K562 (cell line): Measurements from ENCODE around the gene CACNA1E. TPM values are rescaled to one million over a fixed set of nuclear protein-coding genes. Genes with fewer than 3 reads are reported as not detected.
A peak's percentile ranks its signal among the peaks of the same experiment; 100 is the strongest.

Experiments used
- ATAC-seq: fragments of 200-7000 bp; cut with Tn5 transposase; 3 replicates; pipeline ENCODE4 v1.9.1; 2020; ENCODE audit warnings: moderate library complexity
- BruUV-seq: library from RNA; stranded (reverse); fragments of 400-500 nt; replicated peaks from 2 replicates; lab custom pipeline; 2021; lab: Mats Ljungman, UMichigan
- CTCF ChIA-PET: fragments of 300-600 bp; formaldehyde crosslinking; extraction: SDS; loops from one replicate; lab custom pipeline; 2021; ENCODE audit warnings: low intra/inter-chr PET ratio; lab: Yijun Ruan, JAX
- POLR2A ChIA-PET: fragments of 300-600, 350-650 bp; sonication (Branson Sonifier 250); formaldehyde crosslinking; extraction: SDS; loops from one replicate; lab custom pipeline; 2021; ENCODE audit warnings: antibody characterized with exemption, inconsistent platforms; lab: Yijun Ruan, JAX
- DNase-seq, 4 experiments: peaks; one replicate each; pipeline versions ENCODE4 v3.0.0 to v3.0.0-alpha.2; 2011 to 2018; ENCODE audit warnings: low spot score in 3 of 4, mixed read lengths in 3 of 4; ENCODE audit errors: extremely low read depth in 1 of 4
- FAIRE-seq: peaks from 2 replicates; lab custom pipeline; 2011; peaks lifted over from hg19 to GRCh38; lab: Jason Lieb, UNC
- H2AFZ ChIP-seq: 2 replicates; pipeline ENCODE4 v1.6.0; 2011; ENCODE audit warnings: low read depth, low read length, control low read depth, inconsistent platforms
- H3K27ac ChIP-seq: fragments of 200-600 bp; 3 replicates; pipeline ENCODE4 v1.8.0; 2011; ENCODE audit warnings: low read depth, mild to moderate bottlenecking, control low read depth, inconsistent platforms, low read length, moderate library complexity, mixed read lengths; ENCODE audit errors: extremely low read depth
- H3K27me3 ChIP-seq, 2 experiments: fragments of 300-600 bp in 1 of 2; 2 replicates in 1 of 2; 3 replicates in 1 of 2; pipeline versions ENCODE4 v1.6.0 to v1.8.0; 2011; ENCODE audit warnings: inconsistent platforms in 2 of 2, low read length in 2 of 2, mild to moderate bottlenecking in 1 of 2, mixed read lengths in 1 of 2, moderate library complexity in 1 of 2; ENCODE audit not compliant: control insufficient read depth in 2 of 2, insufficient read depth in 2 of 2
- H3K36me3 ChIP-seq: fragments of 300-600 bp; 3 replicates; pipeline ENCODE4 v1.8.0; 2011; ENCODE audit warnings: mild to moderate bottlenecking, low read length, inconsistent platforms; ENCODE audit not compliant: control insufficient read depth, insufficient read depth
- H3K4me1 ChIP-seq, 2 experiments: fragments of 200-600 bp in 1 of 2; replicated peaks in 1 of 2; 2 replicates in 1 of 2; 3 replicates in 1 of 2; pipeline versions ENCODE4 v1.5.1 to v1.8.0; 2011; ENCODE audit warnings: inconsistent platforms in 2 of 2, low read length in 2 of 2, mild to moderate bottlenecking in 1 of 2, mixed read lengths in 1 of 2, moderate library complexity in 1 of 2; ENCODE audit not compliant: control insufficient read depth in 2 of 2, insufficient read depth in 2 of 2
- H3K4me2 ChIP-seq: 2 replicates; pipeline ENCODE4 v1.6.1; 2011; ENCODE audit warnings: low read length, control low read depth, inconsistent platforms, mixed read lengths; ENCODE audit not compliant: insufficient read depth
- H3K4me3 ChIP-seq: fragments of 200-600 bp; sonication (generic), shearing (Covaris generic); 2 replicates; pipeline ENCODE4 v1.5.1; 2016; ENCODE audit warnings: control low read depth, inconsistent platforms
- H3K79me2 ChIP-seq: fragments of 200-600 bp; 3 replicates; pipeline ENCODE4 v1.8.0; 2011; ENCODE audit warnings: low read length, inconsistent platforms; ENCODE audit not compliant: control insufficient read depth, insufficient read depth
- H3K9ac ChIP-seq, 2 experiments: 2 replicates each; pipeline versions ENCODE4 v1.6.0 to v1.6.1; 2011; ENCODE audit warnings: low read depth in 2 of 2, low read length in 2 of 2, control low read depth in 1 of 2, inconsistent platforms in 1 of 2, mild to moderate bottlenecking in 1 of 2, mixed read lengths in 1 of 2; ENCODE audit not compliant: insufficient read depth in 1 of 2
- H3K9me1 ChIP-seq: one replicate; pipeline ENCODE4 v1.6.0; 2011; ENCODE audit warnings: inconsistent platforms, mild to moderate bottlenecking, low read length, moderate library complexity; ENCODE audit not compliant: control insufficient read depth, insufficient read depth
- H3K9me3 ChIP-seq: replicated peaks from 2 replicates; pipeline ENCODE4 v1.5.1; 2011; ENCODE audit warnings: low read depth, low read length, inconsistent platforms; ENCODE audit not compliant: control insufficient read depth, insufficient read depth
- H4K20me1 ChIP-seq: replicated peaks from 2 replicates; pipeline ENCODE4 v1.6.1; 2011; ENCODE audit warnings: low read length, inconsistent platforms, mixed read lengths; ENCODE audit not compliant: control insufficient read depth, insufficient read depth
- CBFA2T2 ChIP-seq: fragments of 450-650 bp; conservative IDR thresholded peaks from 2 replicates; pipeline ENCODE4 v1.6.1; 2017; ENCODE audit warnings: mild to moderate bottlenecking
- DDX20 ChIP-seq: fragments of 450-650 bp; IDR thresholded peaks from 2 replicates; pipeline ENCODE4 v1.6.1; 2016; ENCODE audit warnings: missing genetic modification characterization, low read depth, mild to moderate bottlenecking, missing compliant biosample characterization, moderate library complexity
- FIP1L1 ChIP-seq: fragments of 200-400 bp; formaldehyde crosslinking; IDR thresholded peaks from 2 replicates; pipeline ENCODE4 v1.6.1; 2018; ENCODE audit warnings: mild to moderate bottlenecking, low read depth, low read length; ENCODE audit not compliant: poor library complexity, severe bottlenecking
- LEF1 ChIP-seq: fragments of 450-650 bp; IDR thresholded peaks from 2 replicates; pipeline ENCODE4 v1.6.1; 2016; ENCODE audit warnings: mild to moderate bottlenecking
- MCM5 ChIP-seq: fragments of 450-650 bp; IDR thresholded peaks from 2 replicates; pipeline ENCODE4 v1.6.1; 2016; ENCODE audit warnings: low read depth
- RFX1 ChIP-seq: fragments of 450-650 bp; IDR thresholded peaks from 2 replicates; pipeline ENCODE4 v1.6.1; 2016; ENCODE audit warnings: mild to moderate bottlenecking, moderate library complexity
- RNF2 ChIP-seq: sonication (generic); IDR thresholded peaks from 2 replicates; pipeline ENCODE4 v1.6.1; 2016
- ZNF77 ChIP-seq: fragments of 250-450 bp; sonication (Bioruptor Pico); IDR thresholded peaks from 2 replicates; pipeline ENCODE4 v1.5.0; 2020
- WGBS: fragments of 100-300 bp; shearing (Covaris generic); methylation state at CpG from one replicate; pipeline ENCODE4 v1.1.6; 2016; ENCODE audit warnings: low coverage, mixed read lengths; ENCODE audit not compliant: insufficient coverage; ENCODE audit errors: missing lambda C conversion rate; 5-methylcytosine and 5-hydroxymethylcytosine counted together
- in situ Hi-C: fragments of 300-500 bp; cut with MboI; formaldehyde crosslinking; loops from 4 replicates; pipeline ENCODE4 v1.15.0; 2018; ENCODE audit warnings: inconsistent platforms, mixed read lengths
- intact Hi-C: fragments of 100-400 bp; cut with micrococcal nuclease; formaldehyde crosslinking; loops from 2 replicates; pipeline ENCODE4 v1.14.2; 2022
- polyA plus RNA-seq, 8 experiments: library from polyadenylated mRNA; depleted of rRNA in 4 of 8; stranded (reverse) in 5 of 8; unstranded in 3 of 8; fragments of >200 nt; fragmentation: Nextera tagmentation in 2 of 8; fragmentation: Illumina TruSeq in 1 of 8; extraction: Ambion mirVana in 2 of 8; extraction: Trizol in 1 of 8; gene quantifications; 2 replicates each; pipeline versions ENCODE4 v1.2.1 to v1.2.3, GENCODE V29; 2011 to 2014; ENCODE audit warnings: inconsistent platforms in 1 of 8, missing spikeins in 1 of 8
- total RNA-seq, 7 experiments: library from RNA; depleted of rRNA in 6 of 7; stranded (reverse); fragments of >200 nt in 6 of 7; fragmentation: Illumina TruSeq in 2 of 7; extraction: Trizol in 2 of 7; gene quantifications; 2 replicates each; pipeline versions ENCODE4 v1.2.1 to v1.2.3, GENCODE V29; 2011 to 2021; ENCODE audit warnings: low replicate concordance in 1 of 7
- TF ChIP-seq, protein P1 (sequence below): fragments of 450-650 bp; IDR thresholded peaks from 2 replicates; pipeline ENCODE4 v1.6.1; 2016; ENCODE audit warnings: low read depth, mild to moderate bottlenecking, moderate library complexity
- TF ChIP-seq, protein P2 (sequence below): fragments of 250-450 bp; sonication (Bioruptor Pico); IDR thresholded peaks from 2 replicates; pipeline ENCODE4 v1.4.0; 2020; ENCODE audit warnings: mild to moderate bottlenecking, moderate library complexity

The CACNA1E gene
- total and polyA plus RNA-seq, 9 of the 15 experiments (the other 6 are each of a cell fraction or from before 2014, with no cell fraction given): under 0.01 to 0.04 TPM; not detected in 7

DNA sequence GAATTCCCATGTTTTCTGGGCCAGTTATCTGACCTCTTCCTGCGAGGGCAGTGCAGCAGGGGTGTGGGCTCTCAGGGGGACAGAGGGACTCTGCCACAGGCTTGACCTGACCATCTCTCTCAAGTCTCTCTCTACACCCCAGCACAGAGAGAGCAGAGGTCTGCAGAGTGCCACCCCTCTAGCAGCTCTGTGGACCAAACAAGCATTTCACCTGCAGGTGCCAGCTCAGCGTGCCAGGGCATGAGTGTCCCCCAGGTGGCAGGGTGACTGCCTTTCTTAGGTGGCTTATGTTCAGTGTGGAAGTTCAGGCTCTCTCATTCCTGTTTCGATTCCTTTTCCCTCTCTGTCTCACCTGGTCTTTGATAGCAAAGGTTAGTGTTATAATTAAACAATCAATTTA lies 191.3 kb downstream of the CACNA1E start:
- ATAC-seq: no peak
- Histone ChIP-seq H3K27ac (no peak overlapping the region), H3K27me3 (0 out of 5 replicates have a peak, but pooled peaks cover 0 to 7% of the 10 kb centered on the region in 2 experiments), H3K9me3 (no peaks in the 10 kb centered on the region), H4K20me1 (no peaks in the 10 kb centered on the region), H2AFZ (no peak overlapping the region), H3K79me2 (no peaks in the 10 kb centered on the region), H3K9me1 (no peaks in the 10 kb centered on the region), H3K4me1 (no peaks in the 10 kb centered on the region), H3K36me3 (no peaks in the 10 kb centered on the region), H3K9ac (no peak overlapping the region), H3K4me2 (no peak overlapping the region), H3K4me3 (no peak overlapping the region)
- in situ Hi-C loops: no loop called here
- WGBS: 0% methylated on average over 3 of the region's 3 CpGs
- no peak for FAIRE-seq
- intact Hi-C loops: no loop called here
- DNase-seq: no peak
- POLR2A ChIA-PET: no interaction called here
- CTCF ChIA-PET: no interaction called here
- BruUV-seq: no TSS peak
- no peak for TF ChIP-seq FIP1L1
- TF ChIP-seq DDX20 (tag): no peak

DNA sequence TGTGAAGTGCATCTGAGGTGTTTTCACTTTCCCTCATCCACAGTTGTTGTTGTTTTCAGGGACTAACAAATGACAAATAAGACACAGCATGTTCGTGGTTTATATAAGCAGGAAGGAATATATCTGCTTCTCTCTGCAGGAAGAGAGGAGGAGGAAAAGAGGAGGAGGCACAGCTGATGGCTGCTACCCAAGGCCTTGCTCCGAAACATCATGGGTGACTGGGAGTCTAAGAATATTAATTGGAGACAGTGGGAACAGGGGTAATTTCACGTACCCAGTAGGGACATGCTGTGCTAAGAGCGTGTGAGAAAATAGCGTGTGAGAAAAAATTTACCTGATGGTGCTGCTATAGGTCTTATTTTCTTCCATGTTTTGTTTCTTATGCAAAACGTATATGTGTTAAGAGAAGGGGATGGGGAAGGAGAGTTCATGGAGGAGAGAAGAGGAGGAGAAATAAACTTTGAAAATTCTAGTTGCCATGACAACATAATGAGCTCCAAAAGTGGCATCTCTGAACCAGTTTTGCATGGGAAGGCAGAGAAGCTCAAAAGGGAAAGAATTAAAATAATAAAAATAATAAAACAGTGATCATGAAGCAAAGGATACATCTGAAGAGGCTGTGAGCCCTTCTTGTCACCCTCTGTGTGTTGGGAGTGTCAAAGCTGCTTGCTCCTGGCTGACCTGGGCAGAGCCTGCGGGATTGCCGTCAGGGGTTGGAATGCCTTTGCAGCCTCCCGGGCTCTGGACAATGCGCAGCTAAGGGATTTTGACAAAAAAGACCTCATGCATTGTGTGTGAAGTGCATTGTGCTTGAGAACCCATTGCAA lies 192.0 kb downstream of the CACNA1E start:
- Histone ChIP-seq H4K20me1 (no peaks in the 10 kb centered on the region), H2AFZ (no peak overlapping the region), H3K9me1 (no peaks in the 10 kb centered on the region), H3K9ac (no peak overlapping the region), H3K27ac (no peak overlapping the region), H3K79me2 (no peaks in the 10 kb centered on the region), H3K4me3 (no peak overlapping the region), H3K9me3 (no peaks in the 10 kb centered on the region), H3K4me1 (no peaks in the 10 kb centered on the region), H3K4me2 (no peak overlapping the region), H3K36me3 (no peaks in the 10 kb centered on the region), H3K27me3 (peaks cover 0 to 9% of the 10 kb centered on the region in 2 experiments; a peak in 1 of 5 replicates)
- whole genome bisulfite sequencing: 0% methylated on average over 10 of the region's 10 CpGs
- no peak for DNase-seq
- no TSS peak for BruUV-seq
- no peak for FAIRE-seq
- ChIA-PET CTCF (no interaction called here), POLR2A (interaction anchor here (0.8 kb wide), 1 partner anchor 17 kb away, joined by 3 read pairs; no protein-coding TSS in a partner anchor)
- intact Hi-C loops (no loop called here), in situ Hi-C loops (no loop called here)
- TF ChIP-seq RFX1 (peak; percentile 75), CBFA2T2 (no peak), LEF1 (no peak), MCM5 (no peak), ZNF77 (CRISPR knock-in tag) (no peak), RNF2 (no peak)
- TF ChIP-seq, protein P1, sequence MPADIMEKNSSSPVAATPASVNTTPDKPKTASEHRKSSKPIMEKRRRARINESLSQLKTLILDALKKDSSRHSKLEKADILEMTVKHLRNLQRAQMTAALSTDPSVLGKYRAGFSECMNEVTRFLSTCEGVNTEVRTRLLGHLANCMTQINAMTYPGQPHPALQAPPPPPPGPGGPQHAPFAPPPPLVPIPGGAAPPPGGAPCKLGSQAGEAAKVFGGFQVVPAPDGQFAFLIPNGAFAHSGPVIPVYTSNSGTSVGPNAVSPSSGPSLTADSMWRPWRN: no peak
- TF ChIP-seq, protein P2, sequence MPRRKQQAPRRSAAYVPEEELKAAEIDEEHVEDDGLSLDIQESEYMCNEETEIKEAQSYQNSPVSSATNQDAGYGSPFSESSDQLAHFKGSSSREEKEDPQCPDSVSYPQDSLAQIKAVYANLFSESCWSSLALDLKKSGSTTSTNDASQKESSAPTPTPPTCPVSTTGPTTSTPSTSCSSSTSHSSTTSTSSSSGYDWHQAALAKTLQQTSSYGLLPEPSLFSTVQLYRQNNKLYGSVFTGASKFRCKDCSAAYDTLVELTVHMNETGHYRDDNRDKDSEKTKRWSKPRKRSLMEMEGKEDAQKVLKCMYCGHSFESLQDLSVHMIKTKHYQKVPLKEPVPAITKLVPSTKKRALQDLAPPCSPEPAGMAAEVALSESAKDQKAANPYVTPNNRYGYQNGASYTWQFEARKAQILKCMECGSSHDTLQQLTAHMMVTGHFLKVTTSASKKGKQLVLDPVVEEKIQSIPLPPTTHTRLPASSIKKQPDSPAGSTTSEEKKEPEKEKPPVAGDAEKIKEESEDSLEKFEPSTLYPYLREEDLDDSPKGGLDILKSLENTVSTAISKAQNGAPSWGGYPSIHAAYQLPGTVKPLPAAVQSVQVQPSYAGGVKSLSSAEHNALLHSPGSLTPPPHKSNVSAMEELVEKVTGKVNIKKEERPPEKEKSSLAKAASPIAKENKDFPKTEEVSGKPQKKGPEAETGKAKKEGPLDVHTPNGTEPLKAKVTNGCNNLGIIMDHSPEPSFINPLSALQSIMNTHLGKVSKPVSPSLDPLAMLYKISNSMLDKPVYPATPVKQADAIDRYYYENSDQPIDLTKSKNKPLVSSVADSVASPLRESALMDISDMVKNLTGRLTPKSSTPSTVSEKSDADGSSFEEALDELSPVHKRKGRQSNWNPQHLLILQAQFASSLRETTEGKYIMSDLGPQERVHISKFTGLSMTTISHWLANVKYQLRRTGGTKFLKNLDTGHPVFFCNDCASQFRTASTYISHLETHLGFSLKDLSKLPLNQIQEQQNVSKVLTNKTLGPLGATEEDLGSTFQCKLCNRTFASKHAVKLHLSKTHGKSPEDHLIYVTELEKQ (CRISPR knock-in tag): no peak
- ATAC-seq: no peak
